Natural killer cell (primary cell): Measurements from ENCODE around the gene BRF1. TPM values are rescaled to one million over a fixed set of nuclear protein-coding genes. Genes with fewer than 3 reads are reported as not detected.
A peak's percentile ranks its signal among the peaks of the same experiment; 100 is the strongest.

ENCODE experiments used
- ATAC-seq, 3 donors: fragments of 150-1000 bp in 2 of 3; fragments of 200-7000 bp in 1 of 3; cut with Tn5 transposase; 1 replicate in 1 of 3; 2 replicates in 2 of 3; pipeline ENCODE4 v1.10.0; 2021; ENCODE audit warnings: mild to moderate bottlenecking in 2 of 3, moderate library complexity in 2 of 3
- DNase-seq, 2 donors: peaks; one replicate each; pipeline versions ENCODE4 v3.0.0 to v3.0.0-alpha.2; 2013 to 2021; ENCODE audit warnings: mixed read lengths in 1 of 2
- H3K27ac ChIP-seq: one replicate; pipeline ENCODE4 v1.5.1; 2013; ENCODE audit warnings: mild to moderate bottlenecking, low read length
- H3K27me3 ChIP-seq: one replicate; pipeline ENCODE4 v1.6.1; 2013; ENCODE audit warnings: low read length; ENCODE audit not compliant: control insufficient read depth, insufficient read depth
- H3K36me3 ChIP-seq: one replicate; pipeline ENCODE4 v1.6.1; 2013; ENCODE audit warnings: low read length; ENCODE audit not compliant: control insufficient read depth, insufficient read depth
- H3K4me1 ChIP-seq: one replicate; pipeline ENCODE4 v1.6.1; 2013; ENCODE audit warnings: low read length; ENCODE audit not compliant: control insufficient read depth, insufficient read depth
- H3K4me3 ChIP-seq: one replicate; pipeline ENCODE4 v1.5.1; 2013; ENCODE audit warnings: low read length
- H3K9me3 ChIP-seq: one replicate; pipeline ENCODE4 v1.6.1; 2013; ENCODE audit warnings: low read length; ENCODE audit not compliant: control insufficient read depth, insufficient read depth
- H3K27ac Mint-ChIP-seq, 2 donors: one replicate each; pipeline ENCODE4 v1.8.0; 2022; ENCODE audit warnings: mild to moderate bottlenecking in 2 of 2, mixed read lengths in 2 of 2, moderate library complexity in 1 of 2
- H3K27me3 Mint-ChIP-seq, 2 donors: one replicate each; pipeline ENCODE4 v1.8.0; 2022; ENCODE audit warnings: low read depth in 2 of 2, mixed read lengths in 2 of 2
- H3K36me3 Mint-ChIP-seq: one replicate; pipeline ENCODE4 v1.8.0; 2022; ENCODE audit warnings: mixed read lengths
- H3K4me1 Mint-ChIP-seq, 2 donors: one replicate each; pipeline ENCODE4 v1.8.0; 2022; ENCODE audit warnings: mixed read lengths in 2 of 2
- H3K4me3 Mint-ChIP-seq: one replicate; pipeline ENCODE4 v1.8.0; 2022; ENCODE audit warnings: mild to moderate bottlenecking, moderate library complexity, mixed read lengths
- H3K9me3 Mint-ChIP-seq, 2 donors: one replicate each; pipeline ENCODE4 v1.8.0; 2022; ENCODE audit warnings: mixed read lengths in 2 of 2
- WGBS: methylation state at CpG from one replicate; pipeline ENCODE4 v1.1.7; 2013; ENCODE audit warnings: missing lambda C conversion rate; ENCODE audit not compliant: insufficient coverage; 5-methylcytosine and 5-hydroxymethylcytosine counted together
- intact Hi-C: fragments of 100-400 bp; cut with micrococcal nuclease; formaldehyde crosslinking; loops from one replicate; pipeline ENCODE4 v1.14.2; 2022
- total RNA-seq, 4 donors: library from RNA; stranded (reverse); fragments of 120-200 nt in 1 of 4; gene quantifications; one replicate each; pipeline versions ENCODE4 v1.2.3 to v1.2.4, GENCODE V29; 2013 to 2022
- TF ChIP-seq, protein P1 (sequence below): fragments of 200-600 bp; IDR thresholded peaks from one replicate; pipeline ENCODE4 v1.8.0; 2022; ENCODE audit warnings: antibody characterized with exemption

The BRF1 gene
- total RNA-seq, 3 donors from 2014 or later (not counting 1 experiment from before 2014, with no cell fraction given), result 82.4 to 92.7 (median 87.4) TPM

- no peak for DNase-seq
- Mint-ChIP-seq H3K4me1 (peaks cover 7 to 14% of the 10 kb centered on the region in 2 donors), H3K4me3 (no peak overlapping the region), H3K9me3 (no peaks in the 10 kb centered on the region), H3K27ac (no peak overlapping the region), H3K27me3 (no peaks in the 10 kb centered on the region), H3K36me3 (no peaks in the 10 kb centered on the region)
- no peaks in the 10 kb centered on the region for H3K4me1 ChIP-seq
- peaks cover 8% of the 10 kb centered on the region for H3K36me3 ChIP-seq
- no peak overlapping the region for H3K27ac ChIP-seq
- peak in 1 of 3 donors; percentile 40 for ATAC-seq
- WGBS, result 93% methylated on average over 21 of the region's 21 CpGs
- no peaks in the 10 kb centered on the region for H3K27me3 ChIP-seq
- intact Hi-C loops, result no loop called here
- no peaks in the 10 kb centered on the region for H3K9me3 ChIP-seq
- no peak overlapping the region for H3K4me3 ChIP-seq
- TF ChIP-seq, protein P1, sequence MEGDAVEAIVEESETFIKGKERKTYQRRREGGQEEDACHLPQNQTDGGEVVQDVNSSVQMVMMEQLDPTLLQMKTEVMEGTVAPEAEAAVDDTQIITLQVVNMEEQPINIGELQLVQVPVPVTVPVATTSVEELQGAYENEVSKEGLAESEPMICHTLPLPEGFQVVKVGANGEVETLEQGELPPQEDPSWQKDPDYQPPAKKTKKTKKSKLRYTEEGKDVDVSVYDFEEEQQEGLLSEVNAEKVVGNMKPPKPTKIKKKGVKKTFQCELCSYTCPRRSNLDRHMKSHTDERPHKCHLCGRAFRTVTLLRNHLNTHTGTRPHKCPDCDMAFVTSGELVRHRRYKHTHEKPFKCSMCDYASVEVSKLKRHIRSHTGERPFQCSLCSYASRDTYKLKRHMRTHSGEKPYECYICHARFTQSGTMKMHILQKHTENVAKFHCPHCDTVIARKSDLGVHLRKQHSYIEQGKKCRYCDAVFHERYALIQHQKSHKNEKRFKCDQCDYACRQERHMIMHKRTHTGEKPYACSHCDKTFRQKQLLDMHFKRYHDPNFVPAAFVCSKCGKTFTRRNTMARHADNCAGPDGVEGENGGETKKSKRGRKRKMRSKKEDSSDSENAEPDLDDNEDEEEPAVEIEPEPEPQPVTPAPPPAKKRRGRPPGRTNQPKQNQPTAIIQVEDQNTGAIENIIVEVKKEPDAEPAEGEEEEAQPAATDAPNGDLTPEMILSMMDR, result no peak
These were observed 32.8 kb downstream of the BRF1 start for GRCh38 chr14:105267820-105268548.

GRCh38 chr14:105261781-105262180 is 39.0 kb downstream of the BRF1 start:
- Histone ChIP-seq H3K4me1 (no peaks in the 10 kb centered on the region), H3K27me3 (no peaks in the 10 kb centered on the region), H3K9me3 (no peaks in the 10 kb centered on the region), H3K4me3 (no peak overlapping the region), H3K27ac (no peak overlapping the region), H3K36me3 (peaks cover 2% of the 10 kb centered on the region)
- DNase-seq (no peak), ATAC-seq (no peak)
- Mint-ChIP-seq H3K36me3 (no peaks in the 10 kb centered on the region), H3K4me1 (no peaks in the 10 kb centered on the region), H3K27me3 (no peaks in the 10 kb centered on the region), H3K27ac (no peak overlapping the region), H3K9me3 (no peaks in the 10 kb centered on the region), H3K4me3 (no peak overlapping the region)
- intact Hi-C loops, result no loop called here
- TF ChIP-seq, protein P1, result no peak
- 97% methylated on average over 20 of the region's 20 CpGs for WGBS

- TF ChIP-seq, protein P1, result no peak
- Mint-ChIP-seq H3K4me3 (no peak overlapping the region), H3K4me1 (no peaks in the 10 kb centered on the region), H3K27me3 (no peaks in the 10 kb centered on the region), H3K27ac (no peak overlapping the region), H3K9me3 (no peaks in the 10 kb centered on the region), H3K36me3 (no peaks in the 10 kb centered on the region)
- intact Hi-C loops, result no loop called here
- H3K9me3 ChIP-seq, result no peaks in the 10 kb centered on the region
- no peak for ATAC-seq
- peaks cover 2% of the 10 kb centered on the region for H3K36me3 ChIP-seq
- no peaks in the 10 kb centered on the region for H3K27me3 ChIP-seq
- DNase-seq, result no peak
- 98% methylated on average over 12 of the region's 12 CpGs for WGBS
- no peak overlapping the region for H3K4me3 ChIP-seq
- no peaks in the 10 kb centered on the region for H3K4me1 ChIP-seq
- no peak overlapping the region for H3K27ac ChIP-seq
These were observed 39.8 kb downstream of the BRF1 start for GRCh38 chr14:105260959-105261358.

- Mint-ChIP-seq H3K36me3 (no peaks in the 10 kb centered on the region), H3K27me3 (no peaks in the 10 kb centered on the region), H3K27ac (no peak overlapping the region), H3K4me3 (no peak overlapping the region), H3K4me1 (no peaks in the 10 kb centered on the region), H3K9me3 (no peaks in the 10 kb centered on the region)
- TF ChIP-seq, protein P1, result no peak
- intact Hi-C loops, result loop anchor here (10.0 kb wide), 1 partner anchor 46 kb away; the partner anchor contains the start of gene BRF1
- Histone ChIP-seq H3K27ac (no peak overlapping the region), H3K27me3 (no peaks in the 10 kb centered on the region), H3K36me3 (peaks cover 2% of the 10 kb centered on the region), H3K4me3 (no peak overlapping the region), H3K9me3 (no peaks in the 10 kb centered on the region), H3K4me1 (peaks cover 4% of the 10 kb centered on the region)
- no peak for DNase-seq
- 95% methylated on average over 7 of the region's 7 CpGs for WGBS
- no peak for ATAC-seq
These were observed 42.0 kb downstream of the BRF1 start for GRCh38 chr14:105258846-105259245.
